Sigmoid colon (tissue), 7 donors: ENCODE results near the gene PLPPR1. TPM values are rescaled to one million over a fixed set of nuclear protein-coding genes. Genes with fewer than 3 reads are reported as not detected.

Experiments
- DNase-seq: peaks from one replicate; pipeline ENCODE4 v3.0.0-alpha.2; 2019
- H3K27ac ChIP-seq, 4 donors: fragments of 200-600 bp; sonication (generic); one replicate each; pipeline ENCODE4 v1.5.1; 2016 to 2019; ENCODE audit warnings: mild to moderate bottlenecking in 1 of 4
- H3K27me3 ChIP-seq, 3 donors: fragments of 200-600 bp; sonication (generic); one replicate each; pipeline ENCODE4 v1.5.1; 2019; ENCODE audit warnings: mild to moderate bottlenecking in 1 of 3
- H3K36me3 ChIP-seq, 4 donors: fragments of 200-600 bp; sonication (generic); one replicate each; pipeline ENCODE4 v1.5.1; 2016 to 2019
- H3K4me1 ChIP-seq, 4 donors: fragments of 200-600 bp; sonication (generic); one replicate each; pipeline ENCODE4 v1.5.1; 2017 to 2019
- H3K4me3 ChIP-seq, 4 donors: fragments of 200-600 bp; sonication (generic); one replicate each; pipeline ENCODE4 v1.5.1; 2017 to 2019; ENCODE audit warnings: mild to moderate bottlenecking in 2 of 4, moderate library complexity in 1 of 4
- H3K9me3 ChIP-seq, 4 donors: fragments of 200-600 bp in 3 of 4; sonication (generic) in 3 of 4; one replicate each; pipeline versions ENCODE4 v1.5.1 to v1.6.1; 2013 to 2019
- EP300 ChIP-seq, 4 donors: sonication (generic); formaldehyde crosslinking; IDR thresholded peaks; one replicate each; pipeline ENCODE4 v1.6.1; 2017; ENCODE audit warnings: antibody characterized with exemption in 4 of 4
- POLR2A ChIP-seq, 2 donors: fragments of 450-650 bp; IDR thresholded peaks; one replicate each; pipeline ENCODE4 v1.6.1; 2016; ENCODE audit warnings: antibody characterized with exemption in 2 of 2, mild to moderate bottlenecking in 2 of 2, moderate library complexity in 2 of 2
- POLR2AphosphoS5 ChIP-seq, 4 donors: sonication (generic); formaldehyde crosslinking; IDR thresholded peaks; one replicate each; pipeline ENCODE4 v1.6.1; 2017; ENCODE audit warnings: antibody characterized with exemption in 4 of 4
- WGBS, 2 donors: extraction: QIAGEN DNeasy Blood & Tissue Kit; methylation state at CpG; one replicate each; pipeline ENCODE4 v1.1.7; 2013; 5-methylcytosine and 5-hydroxymethylcytosine counted together
- intact Hi-C: fragments of 100-400 bp; cut with DNase I; formaldehyde crosslinking; loops from one replicate; pipeline ENCODE4 v1.15.1; 2023
- polyA plus RNA-seq, 3 donors: library from polyadenylated mRNA; stranded (reverse); fragments of 200-250 nt; gene quantifications; one replicate each; pipeline ENCODE4 v1.2.3, GENCODE V29; 2013
- total RNA-seq, 4 donors: library from RNA; depleted of rRNA; stranded (reverse); fragments of >200 nt; gene quantifications; one replicate each; pipeline ENCODE4 v1.1.0, GENCODE V29; 2016
- TF ChIP-seq, protein P1 (sequence below), 4 experiments: fragments of 450-650 bp in 3 of 4; fragments of 200-600 bp in 1 of 4; IDR thresholded peaks; one replicate each; pipeline ENCODE4 v1.5.1; 2016 to 2019; ENCODE audit warnings: antibody characterized with exemption in 4 of 4, mild to moderate bottlenecking in 3 of 4, moderate library complexity in 2 of 4
- donor health status: healthy with polysubstance abuse.
- donor health status: Bipolar disorder and iron deficiency.
- donor health status: healthy.

The PLPPR1 gene
- total and polyA plus RNA-seq, 7 donors: 0.07 to 0.81 (median 0.38) TPM; not detected in 3

DNA sequence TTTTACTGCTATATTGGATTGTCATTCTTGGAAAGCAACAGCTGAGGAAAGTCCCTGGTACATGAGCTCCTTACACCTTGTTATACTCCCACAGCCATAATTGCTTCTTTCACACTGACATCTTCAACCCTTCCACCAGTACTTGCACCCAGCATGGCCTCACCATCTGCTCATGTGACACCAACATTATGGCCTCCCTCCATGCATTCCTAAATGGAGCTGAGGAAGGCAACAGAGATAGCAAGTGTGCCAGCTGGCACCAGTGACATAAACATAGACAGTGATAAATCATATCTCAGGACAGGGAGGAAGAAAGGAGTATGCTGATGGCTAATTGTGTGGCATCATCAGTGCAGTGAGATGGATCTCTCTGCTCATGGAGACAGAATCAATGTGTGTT is 236.7 kb downstream of the PLPPR1 start:
- Histone ChIP-seq H3K4me3 (no peak overlapping the region), H3K36me3 (no peaks in the 10 kb centered on the region), H3K4me1 (no peaks in the 10 kb centered on the region), H3K9me3 (no peaks in the 10 kb centered on the region), H3K27me3 (no peaks in the 10 kb centered on the region), H3K27ac (no peak overlapping the region)
- TF ChIP-seq POLR2A (IDR thresholded peaks at IDR 0.05) (no peak), EP300 (IDR thresholded peaks at IDR 0.05) (no peak), POLR2AphosphoS5 (IDR thresholded peaks at IDR 0.05) (no peak)
- TF ChIP-seq, protein P1, sequence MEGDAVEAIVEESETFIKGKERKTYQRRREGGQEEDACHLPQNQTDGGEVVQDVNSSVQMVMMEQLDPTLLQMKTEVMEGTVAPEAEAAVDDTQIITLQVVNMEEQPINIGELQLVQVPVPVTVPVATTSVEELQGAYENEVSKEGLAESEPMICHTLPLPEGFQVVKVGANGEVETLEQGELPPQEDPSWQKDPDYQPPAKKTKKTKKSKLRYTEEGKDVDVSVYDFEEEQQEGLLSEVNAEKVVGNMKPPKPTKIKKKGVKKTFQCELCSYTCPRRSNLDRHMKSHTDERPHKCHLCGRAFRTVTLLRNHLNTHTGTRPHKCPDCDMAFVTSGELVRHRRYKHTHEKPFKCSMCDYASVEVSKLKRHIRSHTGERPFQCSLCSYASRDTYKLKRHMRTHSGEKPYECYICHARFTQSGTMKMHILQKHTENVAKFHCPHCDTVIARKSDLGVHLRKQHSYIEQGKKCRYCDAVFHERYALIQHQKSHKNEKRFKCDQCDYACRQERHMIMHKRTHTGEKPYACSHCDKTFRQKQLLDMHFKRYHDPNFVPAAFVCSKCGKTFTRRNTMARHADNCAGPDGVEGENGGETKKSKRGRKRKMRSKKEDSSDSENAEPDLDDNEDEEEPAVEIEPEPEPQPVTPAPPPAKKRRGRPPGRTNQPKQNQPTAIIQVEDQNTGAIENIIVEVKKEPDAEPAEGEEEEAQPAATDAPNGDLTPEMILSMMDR (IDR thresholded peaks at IDR 0.05): no peak
- intact Hi-C loops: no loop called here
- no peak for DNase-seq

DNA sequence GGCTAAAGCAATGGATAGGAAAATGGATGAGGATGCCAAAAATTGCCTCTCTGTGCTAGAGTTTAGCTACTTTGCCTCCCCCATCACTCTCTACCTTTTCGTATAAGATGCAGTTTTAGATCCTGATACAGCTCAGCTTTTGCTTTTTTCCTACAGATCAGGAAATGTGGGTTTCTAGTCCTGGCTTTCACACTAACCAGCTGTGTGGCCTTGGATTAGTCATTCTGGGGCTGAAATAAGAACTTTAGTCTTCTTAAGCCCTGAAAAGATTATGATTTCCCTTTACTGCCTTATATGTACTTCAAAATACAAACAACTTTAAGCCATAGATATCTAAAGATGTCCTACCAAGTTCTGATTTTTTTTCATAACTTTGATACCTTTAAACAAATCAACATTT is 239.9 kb downstream of the PLPPR1 start:
- no peaks in the 10 kb centered on the region for H3K9me3 ChIP-seq
- H3K4me3 ChIP-seq: no peak overlapping the region
- H3K27ac ChIP-seq: no peak overlapping the region
- H3K36me3 ChIP-seq: no peaks in the 10 kb centered on the region
- TF ChIP-seq, protein P1 (IDR thresholded peaks at IDR 0.05): no peak
- WGBS, 2 donors: 71 to 81% methylated on average over 1 of the region's 1 CpG
- H3K27me3 ChIP-seq: no peaks in the 10 kb centered on the region
- H3K4me1 ChIP-seq: no peaks in the 10 kb centered on the region
- intact Hi-C loops: no loop called here
- DNase-seq: no peak

- WGBS, 2 donors: 83 to 93% methylated on average over 9 of the region's 9 CpGs
- intact Hi-C loops: no loop called here
- H3K36me3 ChIP-seq: no peaks in the 10 kb centered on the region
- no peak overlapping the region for H3K27ac ChIP-seq
- H3K27me3 ChIP-seq: no peaks in the 10 kb centered on the region
- H3K4me1 ChIP-seq: no peaks in the 10 kb centered on the region
- DNase-seq: no peak
- H3K4me3 ChIP-seq: no peak overlapping the region
- no peak for TF ChIP-seq EP300 (IDR thresholded peaks at IDR 0.05)
- no peak for TF ChIP-seq POLR2A (IDR thresholded peaks at IDR 0.05)
- TF ChIP-seq, protein P1 (IDR thresholded peaks at IDR 0.05): no peak
- no peak for TF ChIP-seq POLR2AphosphoS5 (IDR thresholded peaks at IDR 0.05)
- no peaks in the 10 kb centered on the region for H3K9me3 ChIP-seq
These were observed 241.2 kb downstream of the PLPPR1 start for GRCh38 chr9:101269591-101270283.

DNA sequence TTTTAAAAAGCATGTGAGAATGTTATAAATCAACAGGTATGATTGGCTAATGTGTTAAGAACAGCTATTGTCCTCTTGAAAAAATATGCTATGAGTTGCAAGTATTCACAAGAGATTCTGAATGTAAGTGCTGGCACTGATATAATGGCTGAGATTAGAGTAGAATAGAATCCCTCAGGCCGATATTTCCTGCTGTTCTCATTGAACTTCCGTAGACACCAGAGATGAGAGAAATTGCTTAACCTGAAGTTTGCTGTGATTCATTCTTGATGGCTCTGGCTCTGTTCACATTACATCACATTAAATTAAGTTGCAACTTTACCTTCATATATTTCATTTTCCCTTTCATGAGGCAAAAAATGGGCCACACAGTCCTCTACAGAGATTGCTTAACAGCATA is 241.8 kb downstream of the PLPPR1 start:
- no peak overlapping the region for H3K4me3 ChIP-seq
- H3K27ac ChIP-seq: no peak overlapping the region
- H3K4me1 ChIP-seq: no peaks in the 10 kb centered on the region
- WGBS, 2 donors: 61 to 81% methylated on average over 2 of the region's 2 CpGs
- H3K27me3 ChIP-seq: no peaks in the 10 kb centered on the region
- TF ChIP-seq POLR2A (IDR thresholded peaks at IDR 0.05) (no peak), EP300 (IDR thresholded peaks at IDR 0.05) (no peak), POLR2AphosphoS5 (IDR thresholded peaks at IDR 0.05) (no peak)
- TF ChIP-seq, protein P1 (IDR thresholded peaks at IDR 0.05): no peak
- DNase-seq: no peak
- no peaks in the 10 kb centered on the region for H3K9me3 ChIP-seq
- no peaks in the 10 kb centered on the region for H3K36me3 ChIP-seq
- intact Hi-C loops: no loop called here

DNA sequence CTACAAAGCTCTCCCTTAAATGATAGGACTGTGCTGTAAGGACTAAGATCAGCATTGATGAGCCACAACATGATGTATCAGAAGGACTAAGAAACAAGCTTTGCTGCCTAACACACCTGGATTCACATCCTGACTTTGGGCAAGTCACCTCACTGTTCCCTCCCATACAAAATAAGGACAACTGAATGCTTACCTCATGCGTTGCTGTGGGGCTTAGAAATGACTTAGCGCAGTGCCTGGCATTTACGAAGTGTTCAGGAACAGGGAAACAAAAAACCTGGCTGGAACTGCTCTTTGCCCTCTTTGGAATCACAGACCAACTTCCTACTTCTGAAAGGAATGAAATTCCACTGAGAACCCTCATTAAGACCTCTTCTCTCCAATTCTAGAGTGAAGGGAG is 242.6 kb downstream of the PLPPR1 start:
- 36 to 74% methylated on average over 3 of the region's 3 CpGs for WGBS, 2 donors
- no peak for DNase-seq
- H3K9me3 ChIP-seq: no peaks in the 10 kb centered on the region
- no peaks in the 10 kb centered on the region for H3K27me3 ChIP-seq
- no peak overlapping the region for H3K27ac ChIP-seq
- intact Hi-C loops: no loop called here
- TF ChIP-seq EP300 (IDR thresholded peaks at IDR 0.05) (no peak), POLR2AphosphoS5 (IDR thresholded peaks at IDR 0.05) (no peak)
- TF ChIP-seq, protein P1 (IDR thresholded peaks at IDR 0.05): no peak
- H3K4me3 ChIP-seq: no peak overlapping the region
- H3K4me1 ChIP-seq: no peaks in the 10 kb centered on the region
- H3K36me3 ChIP-seq: no peaks in the 10 kb centered on the region
